Small intestine (tissue), 7 donors: Measurements from ENCODE around the gene INTS2. TPM values are rescaled to one million over a fixed set of nuclear protein-coding genes. Genes with fewer than 3 reads are reported as not detected.
"Not testable (repeated sequence)": the region's sequence is repeated elsewhere in the genome, so short reads cannot be mapped to it uniquely, and the experiment has no call there.

Experiments
- DNase-seq, 2 donors: peaks; one replicate each; pipeline versions ENCODE4 v3.0.0 to v3.0.0-alpha.2; 2013
- FAIRE-seq: peaks from 2 replicates; lab custom pipeline; 2012; peaks lifted over from hg19 to GRCh38; lab: Jason Lieb, UNC
- H3K27ac ChIP-seq, 3 donors: one replicate each; pipeline ENCODE4 v1.5.1; 2013; ENCODE audit warnings: low read length in 2 of 3, mild to moderate bottlenecking in 2 of 3, control low read depth in 1 of 3, inconsistent platforms in 1 of 3, low read depth in 1 of 3, moderate library complexity in 1 of 3
- H3K27me3 ChIP-seq, 3 donors: one replicate each; pipeline ENCODE4 v1.6.1; 2013; ENCODE audit warnings: low read length in 3 of 3, inconsistent platforms in 1 of 3; ENCODE audit not compliant: control insufficient read depth in 3 of 3, insufficient read depth in 3 of 3
- H3K36me3 ChIP-seq, 3 donors: one replicate each; pipeline ENCODE4 v1.6.1; 2013; ENCODE audit warnings: low read length in 3 of 3, inconsistent platforms in 1 of 3, low read depth in 1 of 3, mild to moderate bottlenecking in 1 of 3, moderate library complexity in 1 of 3; ENCODE audit not compliant: control insufficient read depth in 3 of 3, insufficient read depth in 2 of 3
- H3K4me1 ChIP-seq, 3 donors: one replicate each; pipeline ENCODE4 v1.6.1; 2013; ENCODE audit warnings: low read length in 2 of 3, inconsistent platforms in 1 of 3, low read depth in 1 of 3, mild to moderate bottlenecking in 1 of 3, moderate library complexity in 1 of 3; ENCODE audit not compliant: control insufficient read depth in 3 of 3, insufficient read depth in 2 of 3
- H3K4me3 ChIP-seq, 3 donors: one replicate each; pipeline ENCODE4 v1.5.1; 2013; ENCODE audit warnings: low read length in 3 of 3, control low read depth in 1 of 3, inconsistent platforms in 1 of 3, low read depth in 1 of 3, mild to moderate bottlenecking in 1 of 3, moderate library complexity in 1 of 3
- H3K9me3 ChIP-seq, 2 donors: one replicate each; pipeline ENCODE4 v1.6.1; 2013; ENCODE audit warnings: low read depth in 1 of 2, low read length in 1 of 2; ENCODE audit not compliant: control insufficient read depth in 2 of 2, insufficient read depth in 1 of 2
- WGBS, 3 donors: extraction: QIAGEN DNeasy Blood & Tissue Kit; methylation state at CpG; one replicate each; pipeline ENCODE4 v1.1.7; 2013; 5-methylcytosine and 5-hydroxymethylcytosine counted together
- polyA plus RNA-seq, 4 donors: library from polyadenylated mRNA; stranded (reverse) in 3 of 4; unstranded in 1 of 4; fragments of 200-250 nt in 3 of 4; fragments of 120-200 nt in 1 of 4; gene quantifications; one replicate each; pipeline versions ENCODE4 v1.2.1 to v1.2.3, GENCODE V29; 2013
- donor health status: healthy with polysubstance abuse.
- donor health status: control.
- donor health status: control.
- donor health status: Bipolar disorder and iron deficiency.
- donor health status: healthy.

The INTS2 gene
- polyA plus RNA-seq, 4 donors, result 0.81 to 7.7 (median 2.6) TPM

DNA sequence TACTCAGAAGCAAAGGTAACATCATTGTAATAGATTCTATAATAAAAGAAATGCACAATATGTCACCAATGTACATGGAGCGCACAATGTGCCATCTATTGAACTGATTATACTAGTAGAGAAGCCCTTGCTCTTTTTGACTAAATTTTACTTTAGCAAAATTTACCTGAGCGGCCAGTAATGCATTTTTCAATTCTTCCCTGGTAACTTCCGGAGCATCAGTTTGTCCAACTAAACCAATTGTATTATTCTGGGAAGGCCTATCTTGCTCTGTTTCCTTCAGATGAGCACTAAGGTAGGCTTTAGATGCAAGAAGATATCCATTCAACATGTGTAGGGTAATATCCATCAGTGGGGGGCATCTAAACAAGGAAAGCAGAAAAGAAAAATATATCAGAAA lies 55.7 kb downstream of the INTS2 start:
- H3K4me3 ChIP-seq, result no peak overlapping the region
- H3K27ac ChIP-seq, result no peak overlapping the region
- FAIRE-seq (no peak), DNase-seq (no peak)
- H3K27me3 ChIP-seq, result no peaks in the 10 kb centered on the region
- no peaks in the 10 kb centered on the region for H3K9me3 ChIP-seq
- WGBS, 3 donors, result 96 to 98% (median 97%) methylated on average over 3 of the region's 3 CpGs
- no peaks in the 10 kb centered on the region for H3K4me1 ChIP-seq
- peaks cover 2 to 10% (median 3%) of the 10 kb centered on the region in 3 donors for H3K36me3 ChIP-seq

DNA sequence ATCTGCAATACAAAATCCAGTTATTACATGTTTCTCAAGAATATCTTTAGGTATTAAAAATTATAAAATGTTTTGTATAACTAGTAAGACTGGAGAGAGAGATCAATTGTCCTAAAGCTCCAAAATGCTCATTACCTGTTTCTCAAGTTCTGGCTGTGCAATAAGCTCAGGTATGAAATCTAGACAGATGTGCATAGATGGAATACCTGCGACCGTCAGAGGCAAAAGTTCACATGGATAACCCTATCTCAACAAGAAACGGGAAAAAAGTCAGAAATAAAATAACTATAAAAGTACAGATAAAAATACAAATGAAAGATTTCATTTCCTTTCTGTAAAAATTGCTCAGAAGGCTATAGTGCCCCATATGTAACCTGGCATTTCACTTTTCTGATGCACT lies 58.6 kb downstream of the INTS2 start:
- H3K27me3 ChIP-seq, result no peaks in the 10 kb centered on the region
- DNase-seq (no peak), FAIRE-seq (no peak)
- 84 to 94% (median 92%) methylated on average over 3 of the region's 3 CpGs for WGBS, 3 donors
- no peak overlapping the region for H3K27ac ChIP-seq
- H3K36me3 ChIP-seq, result peaks cover 0 to 4% (median 2%) of the 10 kb centered on the region in 3 donors
- H3K4me3 ChIP-seq, result no peak overlapping the region
- H3K9me3 ChIP-seq, result no peaks in the 10 kb centered on the region
- H3K4me1 ChIP-seq, result no peaks in the 10 kb centered on the region

DNA sequence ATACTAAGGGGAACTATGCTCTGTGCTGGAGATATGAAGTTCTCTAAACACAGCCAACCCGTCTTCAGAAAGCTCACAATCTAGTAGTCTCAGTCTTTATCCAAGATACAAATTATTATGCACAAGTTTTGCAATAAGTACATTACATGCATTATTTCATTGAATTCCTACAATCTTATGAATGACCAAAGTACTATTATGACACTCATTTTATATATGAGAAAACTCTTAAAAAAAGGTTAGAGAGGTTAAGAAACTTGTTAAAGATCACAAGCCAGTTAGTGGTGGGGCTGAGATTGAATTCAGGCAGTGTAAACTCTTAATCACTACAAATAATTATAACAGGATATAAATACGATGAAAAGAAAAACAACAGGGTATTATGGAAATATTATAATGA lies 59.7 kb downstream of the INTS2 start:
- no peak overlapping the region for H3K4me3 ChIP-seq
- DNase-seq, result no peak
- 91 to 95% (median 93%) methylated on average over 2 of the region's 2 CpGs for WGBS, 3 donors

DNA sequence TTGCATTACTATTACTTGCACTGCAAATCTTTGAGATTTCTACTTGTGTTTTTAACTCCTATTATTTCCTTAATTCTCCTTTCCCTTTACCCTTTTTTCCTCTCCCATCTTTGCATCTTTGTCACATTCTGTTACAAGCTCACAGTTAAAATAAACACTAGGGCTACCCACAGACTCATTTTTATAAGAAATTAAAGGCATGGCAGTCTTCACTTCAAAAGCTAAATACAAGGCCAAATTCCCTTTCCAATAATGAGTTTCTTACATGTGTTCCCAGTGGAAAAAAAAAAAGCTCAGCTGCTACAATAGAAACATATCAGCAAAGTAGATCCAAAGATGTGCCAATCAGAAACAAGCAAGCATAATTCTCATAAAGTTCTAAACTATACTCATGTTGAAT lies 60.7 kb downstream of the INTS2 start:
- Histone ChIP-seq H3K4me3 (no peak overlapping the region), H3K36me3 (peaks cover 0 to 4% (median 2%) of the 10 kb centered on the region in 3 donors), H3K27ac (no peak overlapping the region), H3K27me3 (no peaks in the 10 kb centered on the region), H3K9me3 (no peaks in the 10 kb centered on the region), H3K4me1 (peaks cover 0 to 4% (median 0%) of the 10 kb centered on the region in 3 donors)
- DNase-seq (no peak), FAIRE-seq (no peak)

More for the DNA sequence above, 59.7 kb downstream of the INTS2 start:
- Histone ChIP-seq H3K27ac (no peak overlapping the region), H3K36me3 (peaks cover 0 to 4% (median 2%) of the 10 kb centered on the region in 3 donors), H3K27me3 (no peaks in the 10 kb centered on the region), H3K9me3 (no peaks in the 10 kb centered on the region), H3K4me1 (no peaks in the 10 kb centered on the region)
- no peak for FAIRE-seq

DNA sequence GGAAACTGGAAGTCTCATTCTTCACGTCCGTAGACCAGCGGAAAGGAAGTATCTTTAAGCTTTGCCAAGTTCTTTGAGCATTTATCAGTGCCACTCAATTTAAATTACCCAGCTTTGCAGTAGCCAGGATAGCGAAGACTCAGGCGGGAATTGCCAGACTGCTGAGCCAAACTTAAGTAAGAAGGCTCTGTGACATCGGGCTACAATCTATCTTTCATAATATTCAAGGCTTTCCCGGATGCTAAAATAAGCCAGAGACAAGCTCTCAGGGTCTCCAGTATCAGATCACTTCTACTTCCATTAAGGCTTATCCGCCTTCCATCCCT lies 64.0 kb downstream of the INTS2 start:
- H3K4me3 ChIP-seq, result peak overlapping the region; percentile 68 to 82 (median 69)
- DNase-seq (no peak), FAIRE-seq (no peak)
- no peaks in the 10 kb centered on the region for H3K9me3 ChIP-seq
- WGBS, 3 donors, result 0 to 2% (median 1%) methylated on average over 8 of the region's 8 CpGs
- peaks cover 0 to 5% (median 0%) of the 10 kb centered on the region in 3 donors for H3K4me1 ChIP-seq
- H3K36me3 ChIP-seq, result peaks cover 0 to 2% (median 0%) of the 10 kb centered on the region in 3 donors
- no peaks in the 10 kb centered on the region for H3K27me3 ChIP-seq
- peak overlapping the region; percentile 79 to 94 (median 91) for H3K27ac ChIP-seq

DNA sequence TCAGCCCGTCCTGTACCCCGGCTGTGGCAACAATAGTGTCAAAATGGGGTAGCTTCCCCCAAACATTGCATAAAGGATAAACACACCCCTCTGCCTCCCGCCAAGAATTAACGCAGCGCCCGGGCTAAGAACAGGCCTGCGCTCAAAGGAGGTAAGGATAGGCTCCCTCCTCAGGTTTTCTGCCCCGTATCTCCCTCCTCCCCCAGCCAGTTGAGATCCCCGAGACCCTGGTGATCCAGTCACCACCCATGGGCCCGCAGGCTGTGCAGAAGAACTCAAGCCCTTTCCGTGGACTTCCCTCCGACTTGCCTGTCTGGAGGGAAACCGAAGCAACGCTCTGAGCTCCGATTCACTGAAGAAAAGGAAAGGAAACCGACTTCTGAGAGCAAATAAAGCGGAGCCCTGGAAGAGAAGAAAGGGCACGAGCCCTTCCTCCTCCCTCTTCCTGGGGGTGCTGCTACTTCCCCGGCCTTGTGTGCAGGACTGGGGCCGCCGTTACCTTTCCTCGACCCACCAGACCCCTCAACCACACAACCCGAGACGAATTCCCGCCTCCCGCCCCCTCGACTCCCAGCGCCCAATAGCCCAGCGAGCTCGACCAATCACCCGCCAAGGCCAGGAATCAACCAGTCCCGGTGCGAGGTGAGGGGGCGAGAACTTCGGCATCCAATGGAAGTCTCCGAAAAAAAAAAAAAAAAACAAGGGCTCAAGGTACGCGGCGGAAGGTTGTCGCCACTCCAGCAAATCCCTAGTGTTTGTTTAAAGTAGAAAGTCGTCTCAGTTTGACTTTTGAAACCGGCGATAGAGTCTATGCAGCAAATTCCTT lies 64.6 kb downstream of the INTS2 start, which contains the start of gene BRIP1:
Gene BRIP1, minus strand, starts transcription at position 554 of the 826 bp plus-strand sequence. CDS start 1,989 bp downstream, outside the sequence.
- peak within 1 kb of the TSS; percentile 79 to 94 (median 91) for H3K27ac ChIP-seq
- 0% methylated on average over 43 of the region's 43 CpGs for WGBS, 3 donors

DNA sequence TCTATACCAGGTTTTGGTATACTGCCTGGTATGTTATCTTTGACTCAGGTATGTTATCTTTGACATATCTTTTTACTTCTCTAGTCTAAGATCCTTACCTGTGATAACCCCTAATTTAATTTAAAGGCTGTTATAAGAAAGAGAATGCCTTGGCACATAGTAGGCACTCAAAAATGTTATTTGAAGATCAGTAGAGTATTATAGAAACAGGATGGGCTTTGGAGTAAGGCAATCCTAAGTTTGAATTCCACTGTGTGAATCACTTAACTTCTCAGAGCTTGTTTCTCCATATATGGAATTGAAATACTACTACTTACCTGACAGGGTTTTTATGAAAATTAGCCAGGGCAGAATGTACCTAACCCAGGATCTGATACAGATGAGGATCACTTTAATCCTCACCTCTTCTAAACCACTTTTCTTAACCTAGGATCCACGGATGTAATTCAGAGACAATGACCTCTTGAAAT lies 65.6 kb downstream of the INTS2 start:
- no peaks in the 10 kb centered on the region for H3K9me3 ChIP-seq
- H3K27me3 ChIP-seq, result no peaks in the 10 kb centered on the region
- FAIRE-seq, result no peak
- peak in 1 of 2 donors; percentile 13 for DNase-seq
- H3K36me3 ChIP-seq, result peaks cover 0 to 2% (median 0%) of the 10 kb centered on the region in 3 donors
- peaks cover 0 to 5% (median 0%) of the 10 kb centered on the region in 3 donors for H3K4me1 ChIP-seq
- H3K27ac ChIP-seq, result no peak overlapping the region
- peak overlapping the region in 1 of 3 donors; percentile 68 for H3K4me3 ChIP-seq
- 9 to 23% (median 14%) methylated on average over 1 of the region's 1 CpG for WGBS, 3 donors

More for the DNA sequence above, 64.6 kb downstream of the INTS2 start, which contains the start of gene BRIP1:
- peak within 1 kb of the TSS; percentile 68 to 82 (median 69) for H3K4me3 ChIP-seq
- DNase-seq (peak; percentile 97 to 99), FAIRE-seq (peak; percentile 55)
- H3K27me3 ChIP-seq, result no peaks in the 10 kb centered on the region
- H3K4me1 ChIP-seq, result peaks cover 0 to 5% (median 0%) of the 10 kb centered on the region in 3 donors
- H3K9me3 ChIP-seq, result no peaks in the 10 kb centered on the region
- peaks cover 0 to 2% (median 0%) of the 10 kb centered on the region in 3 donors for H3K36me3 ChIP-seq

DNA sequence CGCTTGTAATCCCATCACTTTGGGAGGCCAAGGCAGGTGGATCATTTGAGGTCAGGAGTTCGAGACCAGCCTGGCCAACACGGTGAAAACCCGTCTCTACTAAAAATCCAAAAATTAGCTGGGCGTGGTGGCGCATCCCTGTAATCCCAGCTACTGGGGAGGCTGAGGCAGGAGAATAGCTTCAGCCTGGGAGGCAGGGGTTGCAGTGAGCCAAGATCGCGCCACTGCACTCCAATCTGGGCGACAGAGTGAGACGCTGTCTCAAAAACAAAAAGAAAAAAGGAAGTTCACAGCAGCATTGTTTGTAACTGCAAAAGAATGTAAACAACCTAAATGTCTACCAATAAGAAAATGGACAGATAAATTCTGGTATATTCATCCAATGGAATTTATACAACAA lies 67.4 kb downstream of the INTS2 start:
- not testable (repeated sequence) for H3K27ac ChIP-seq, DNase-seq, H3K4me3 ChIP-seq, H3K36me3 ChIP-seq, FAIRE-seq, H3K9me3 ChIP-seq, H3K4me1 ChIP-seq, H3K27me3 ChIP-seq
- 90 to 96% (median 92%) methylated on average over 10 of the region's 10 CpGs for WGBS, 3 donors
